CD14-positive monocyte (primary cell): Measurements from ENCODE around the gene KCNC1. TPM values are rescaled to one million over a fixed set of nuclear protein-coding genes. Genes with fewer than 3 reads are reported as not detected.

Experiments
- DNase-seq, 3 donors: peaks; one replicate each; pipeline ENCODE4 v3.0.0-alpha.2; 2011 to 2022
- H2AFZ ChIP-seq: 2 replicates; pipeline ENCODE4 v1.6.0; 2012; ENCODE audit warnings: mild to moderate bottlenecking, low read depth, low read length, inconsistent platforms; ENCODE audit not compliant: insufficient read depth, poor library complexity, severe bottlenecking
- H3K27ac ChIP-seq, 2 donors: 1 replicate in 1 of 2; 2 replicates in 1 of 2; pipeline ENCODE4 v1.5.1; 2012 to 2013; ENCODE audit warnings: low read length in 2 of 2, control low read depth in 1 of 2, inconsistent platforms in 1 of 2, low read depth in 1 of 2, mild to moderate bottlenecking in 1 of 2
- H3K27me3 ChIP-seq, 2 donors: one replicate each; pipeline versions ENCODE4 v1.6.0 to v1.6.1; 2011 to 2013; ENCODE audit warnings: low read length in 2 of 2; ENCODE audit not compliant: control insufficient read depth in 2 of 2, insufficient read depth in 2 of 2
- H3K36me3 ChIP-seq, 2 donors: replicated peaks in 1 of 2; 1 replicate in 1 of 2; 2 replicates in 1 of 2; pipeline versions ENCODE4 v1.5.1 to v1.6.1; 2012 to 2013; ENCODE audit warnings: low read length in 2 of 2, control low read depth in 1 of 2, inconsistent platforms in 1 of 2, mild to moderate bottlenecking in 1 of 2; ENCODE audit not compliant: insufficient read depth in 2 of 2, control insufficient read depth in 1 of 2
- H3K4me1 ChIP-seq, 2 donors: 1 replicate in 1 of 2; 2 replicates in 1 of 2; pipeline versions ENCODE4 v1.5.1 to v1.6.1; 2012 to 2013; ENCODE audit warnings: low read length in 2 of 2, control low read depth in 1 of 2, inconsistent platforms in 1 of 2, mild to moderate bottlenecking in 1 of 2, moderate library complexity in 1 of 2; ENCODE audit not compliant: insufficient read depth in 2 of 2, control insufficient read depth in 1 of 2
- H3K4me2 ChIP-seq: replicated peaks from 2 replicates; pipeline ENCODE3; 2012; ENCODE audit warnings: low read length, moderate library complexity, mild to moderate bottlenecking; ENCODE audit not compliant: poor library complexity, severe bottlenecking; ENCODE audit errors: extremely low read depth
- H3K4me3 ChIP-seq, 3 experiments: fragments of 200-600 bp in 1 of 3; sonication (generic) in 1 of 3; replicated peaks in 1 of 3; 1 replicate in 2 of 3; 2 replicates in 1 of 3; pipeline ENCODE4 v1.5.1; 2011 to 2013; ENCODE audit warnings: low read length in 3 of 3, mild to moderate bottlenecking in 3 of 3, control low read depth in 2 of 3, low read depth in 2 of 3, inconsistent platforms in 1 of 3, moderate library complexity in 1 of 3
- H3K79me2 ChIP-seq: 2 replicates; pipeline ENCODE4 v1.6.0; 2012; ENCODE audit warnings: mild to moderate bottlenecking, control low read depth, inconsistent platforms, low read length, moderate library complexity; ENCODE audit not compliant: insufficient read depth
- H3K9ac ChIP-seq: 2 replicates; pipeline ENCODE4 v1.6.0; 2017; ENCODE audit warnings: low read length, mild to moderate bottlenecking; ENCODE audit not compliant: insufficient read depth, poor library complexity, severe bottlenecking
- H3K9me3 ChIP-seq, 2 donors: replicated peaks in 1 of 2; 1 replicate in 1 of 2; 2 replicates in 1 of 2; pipeline versions ENCODE4 v1.5.1 to v1.6.1; 2012 to 2013; ENCODE audit warnings: low read length in 2 of 2, control low read depth in 1 of 2; ENCODE audit not compliant: control insufficient read depth in 1 of 2, insufficient read depth in 1 of 2
- H4K20me1 ChIP-seq: 2 replicates; pipeline ENCODE4 v1.6.0; 2012; ENCODE audit warnings: mild to moderate bottlenecking, low read length, control low read depth, moderate library complexity; ENCODE audit not compliant: insufficient read depth
- H3K27ac Mint-ChIP-seq, 7 donors: one replicate each; pipeline ENCODE4 v1.8.0; 2020; ENCODE audit warnings: mild to moderate bottlenecking in 7 of 7, mixed read lengths in 7 of 7, moderate library complexity in 6 of 7, inconsistent platforms in 2 of 7
- H3K27me3 Mint-ChIP-seq, 3 donors: one replicate each; pipeline ENCODE4 v1.8.0; 2021 to 2022; ENCODE audit warnings: low read depth in 3 of 3, mild to moderate bottlenecking in 3 of 3, mixed read lengths in 3 of 3, moderate library complexity in 3 of 3, inconsistent platforms in 1 of 3
- H3K36me3 Mint-ChIP-seq, 2 donors: one replicate each; pipeline ENCODE4 v1.8.0; 2020; ENCODE audit warnings: mixed read lengths in 2 of 2, inconsistent platforms in 1 of 2, mild to moderate bottlenecking in 1 of 2
- H3K4me1 Mint-ChIP-seq: one replicate; pipeline ENCODE4 v1.8.0; 2020; ENCODE audit warnings: mild to moderate bottlenecking, mixed read lengths
- H3K4me3 Mint-ChIP-seq, 2 donors: one replicate each; pipeline ENCODE4 v1.8.0; 2020; ENCODE audit warnings: mild to moderate bottlenecking in 2 of 2, mixed read lengths in 2 of 2, moderate library complexity in 1 of 2
- H3K9me3 Mint-ChIP-seq, 7 donors: one replicate each; pipeline ENCODE4 v1.8.0; 2020 to 2022; ENCODE audit warnings: mixed read lengths in 7 of 7, mild to moderate bottlenecking in 6 of 7, moderate library complexity in 6 of 7, inconsistent platforms in 2 of 7
- WGBS: methylation state at CpG from one replicate; pipeline ENCODE4 v1.1.5; 2013; ENCODE audit warnings: missing lambda C conversion rate; ENCODE audit not compliant: insufficient coverage; 5-methylcytosine and 5-hydroxymethylcytosine counted together
- intact Hi-C, 2 donors: fragments of 100-400 bp; cut with micrococcal nuclease; formaldehyde crosslinking; loops; one replicate each; pipeline versions ENCODE4 v1.15.0 to v1.15.1; 2023
- polyA plus RNA-seq, 3 donors: library from polyadenylated mRNA; depleted of rRNA in 1 of 3; unstranded in 2 of 3; stranded (reverse) in 1 of 3; fragments of 300-500 nt in 2 of 3; fragments of >200 nt in 1 of 3; fragmentation: Illumina TruSeq in 2 of 3; gene quantifications; 1 replicate in 2 of 3; 2 replicates in 1 of 3; pipeline ENCODE4 v1.2.3, GENCODE V29; 2012 to 2021
- TF ChIP-seq, protein P1 (sequence below): fragments of 200-600 bp; IDR thresholded peaks from one replicate; pipeline ENCODE4 v1.8.0; 2022; ENCODE audit warnings: antibody characterized with exemption, mild to moderate bottlenecking

Gene KCNC1
- polyA plus RNA-seq, 3 donors = not detected

DNA sequence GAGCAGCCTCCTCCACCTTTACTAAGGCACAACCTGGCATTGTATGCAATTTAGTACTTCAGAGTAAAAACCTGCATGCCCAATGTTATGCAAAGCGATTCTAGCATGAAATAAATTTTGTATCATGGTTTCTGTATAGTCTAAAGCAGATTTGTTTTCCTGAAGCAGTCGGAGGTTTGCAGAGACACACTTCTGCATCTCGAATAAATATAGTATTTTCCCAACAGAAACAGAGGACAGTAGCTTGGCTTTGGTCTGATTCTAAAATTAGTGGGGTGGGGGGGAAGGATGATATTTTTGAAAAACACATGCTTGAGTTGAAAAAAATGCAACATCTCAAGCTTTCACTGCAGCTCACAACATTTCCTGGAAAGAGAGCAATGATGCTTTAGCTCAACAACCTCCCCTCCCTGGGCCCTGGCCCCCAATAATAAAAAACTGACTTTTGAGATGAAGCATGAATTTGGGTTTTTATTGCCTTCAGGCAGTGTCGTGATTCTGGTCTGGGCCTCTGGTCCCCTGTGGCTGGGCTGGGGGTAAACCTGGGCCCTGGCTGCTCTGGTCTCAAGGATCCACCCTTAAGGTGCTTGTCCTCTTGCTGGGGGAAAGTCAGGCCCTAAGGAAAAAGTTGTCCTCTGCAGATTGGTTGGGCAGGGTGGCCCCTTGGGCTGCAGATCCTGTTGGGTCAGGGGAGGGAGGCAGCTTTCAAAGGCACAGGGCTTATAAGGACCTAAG is 48.2 kb downstream of the KCNC1 start:
- TF ChIP-seq, protein P1, sequence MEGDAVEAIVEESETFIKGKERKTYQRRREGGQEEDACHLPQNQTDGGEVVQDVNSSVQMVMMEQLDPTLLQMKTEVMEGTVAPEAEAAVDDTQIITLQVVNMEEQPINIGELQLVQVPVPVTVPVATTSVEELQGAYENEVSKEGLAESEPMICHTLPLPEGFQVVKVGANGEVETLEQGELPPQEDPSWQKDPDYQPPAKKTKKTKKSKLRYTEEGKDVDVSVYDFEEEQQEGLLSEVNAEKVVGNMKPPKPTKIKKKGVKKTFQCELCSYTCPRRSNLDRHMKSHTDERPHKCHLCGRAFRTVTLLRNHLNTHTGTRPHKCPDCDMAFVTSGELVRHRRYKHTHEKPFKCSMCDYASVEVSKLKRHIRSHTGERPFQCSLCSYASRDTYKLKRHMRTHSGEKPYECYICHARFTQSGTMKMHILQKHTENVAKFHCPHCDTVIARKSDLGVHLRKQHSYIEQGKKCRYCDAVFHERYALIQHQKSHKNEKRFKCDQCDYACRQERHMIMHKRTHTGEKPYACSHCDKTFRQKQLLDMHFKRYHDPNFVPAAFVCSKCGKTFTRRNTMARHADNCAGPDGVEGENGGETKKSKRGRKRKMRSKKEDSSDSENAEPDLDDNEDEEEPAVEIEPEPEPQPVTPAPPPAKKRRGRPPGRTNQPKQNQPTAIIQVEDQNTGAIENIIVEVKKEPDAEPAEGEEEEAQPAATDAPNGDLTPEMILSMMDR = no peak
- Histone ChIP-seq H3K27me3 (no peaks in the 10 kb centered on the region), H3K4me2 (no peak overlapping the region), H4K20me1 (no peaks in the 10 kb centered on the region), H2AFZ (no peak overlapping the region), H3K4me1 (no peaks in the 10 kb centered on the region), H3K79me2 (no peaks in the 10 kb centered on the region), H3K27ac (no peak overlapping the region), H3K4me3 (no peak overlapping the region), H3K36me3 (peaks cover 0 to 4% of the 10 kb centered on the region in 2 donors), H3K9ac (no peak overlapping the region), H3K9me3 (no peaks in the 10 kb centered on the region)
- H3K9me3 Mint-ChIP-seq = peaks cover 0 to 2% (median 0%) of the 10 kb centered on the region in 7 donors
- H3K4me3 Mint-ChIP-seq = no peak overlapping the region
- H3K36me3 Mint-ChIP-seq = peaks cover 0 to 4% of the 10 kb centered on the region in 2 donors
- WGBS = 83% methylated on average over 1 of the region's 4 CpGs
- peak overlapping the region in 2 of 7 donors; percentile 11 to 30 for H3K27ac Mint-ChIP-seq
- peaks cover 0 to 4% (median 2%) of the 10 kb centered on the region in 3 donors for H3K27me3 Mint-ChIP-seq
- H3K4me1 Mint-ChIP-seq = no peaks in the 10 kb centered on the region
- no peak for DNase-seq
- intact Hi-C loops = no loop called here

DNA sequence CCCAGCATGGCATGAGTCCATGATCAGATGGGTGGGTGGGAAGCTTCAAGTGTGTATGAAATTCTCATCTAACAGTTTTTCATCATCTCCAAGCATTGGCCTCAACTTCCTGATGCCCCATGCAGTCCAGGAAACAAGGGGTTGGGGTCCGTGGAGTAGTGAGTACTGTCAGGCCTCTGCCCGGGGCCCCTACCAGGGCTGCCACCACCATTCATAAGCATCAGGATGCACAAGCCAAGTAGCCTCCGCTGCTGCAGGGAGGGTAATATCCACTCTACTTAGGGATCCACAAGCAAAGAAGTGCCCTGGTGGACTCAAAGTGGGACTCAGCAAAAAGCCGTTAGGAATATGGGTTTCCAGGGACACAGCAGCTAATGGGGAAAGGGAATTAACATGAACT is 49.3 kb downstream of the KCNC1 start:
- H4K20me1 ChIP-seq = no peaks in the 10 kb centered on the region
- no peaks in the 10 kb centered on the region for H3K79me2 ChIP-seq
- intact Hi-C loops = no loop called here
- Mint-ChIP-seq H3K36me3 (peaks cover 0 to 7% of the 10 kb centered on the region in 2 donors), H3K4me1 (no peaks in the 10 kb centered on the region), H3K27me3 (peaks cover 0 to 4% (median 2%) of the 10 kb centered on the region in 3 donors), H3K4me3 (no peak overlapping the region), H3K9me3 (peaks cover 0 to 2% (median 0%) of the 10 kb centered on the region in 7 donors), H3K27ac (no peak overlapping the region)
- no peak overlapping the region for H3K4me2 ChIP-seq
- H3K27ac ChIP-seq = no peak overlapping the region
- H2AFZ ChIP-seq = no peak overlapping the region
- peaks cover 0 to 4% of the 10 kb centered on the region in 2 donors for H3K36me3 ChIP-seq
- no peaks in the 10 kb centered on the region for H3K27me3 ChIP-seq
- TF ChIP-seq, protein P1 = no peak
- no peak overlapping the region for H3K9ac ChIP-seq
- DNase-seq = no peak
- no peak overlapping the region for H3K4me3 ChIP-seq
- H3K4me1 ChIP-seq = no peaks in the 10 kb centered on the region
- 80% methylated on average over 1 of the region's 4 CpGs for WGBS
- no peaks in the 10 kb centered on the region for H3K9me3 ChIP-seq
